Measurements from ENCODE around the gene PALB2.

PALB2 gene

DNA sequence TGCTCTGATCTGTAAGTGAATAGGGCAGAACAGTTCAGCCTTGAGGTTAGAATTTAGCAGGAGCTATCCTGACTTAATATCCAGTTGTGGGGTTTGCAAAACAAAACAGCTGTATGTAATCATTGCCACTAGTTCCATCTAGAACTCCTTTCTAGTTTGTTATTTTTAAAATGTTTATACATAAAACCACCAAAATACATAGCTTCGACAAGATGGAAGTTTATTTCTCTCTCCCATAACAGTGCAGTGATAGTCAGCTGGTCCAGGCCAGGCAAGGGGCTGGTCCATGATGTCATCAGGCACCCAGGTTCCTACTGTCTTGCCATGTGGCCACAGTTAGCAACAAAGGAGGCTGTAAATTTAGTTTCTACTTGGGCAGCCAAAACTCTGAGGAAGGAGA lies 27.1 kb upstream of the PALB2 start:
- no peak for DNase-seq (ENCODE audit: low spot score)
- no peak for TF ChIP-seq CTCF (IDR thresholded peaks at IDR 0.05; ENCODE audit: extremely low read depth, missing control alignments)

DNA sequence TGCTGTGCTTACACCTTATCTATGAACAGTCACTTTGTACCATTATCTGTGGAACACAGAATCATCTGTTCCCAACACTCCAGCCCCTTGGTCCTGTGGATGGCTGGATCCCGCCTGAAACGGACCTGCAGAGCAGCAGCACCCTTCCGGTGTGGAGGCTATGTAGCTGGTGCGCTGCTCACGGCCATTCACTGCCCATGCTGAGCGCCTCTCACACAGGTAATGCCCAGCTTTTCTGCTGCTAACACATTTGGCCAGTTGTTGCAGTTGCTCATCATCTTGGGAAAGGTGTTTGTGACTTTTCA lies 26.2 kb upstream of the PALB2 start:
- no peak for TF ChIP-seq CTCF (IDR thresholded peaks at IDR 0.05; ENCODE audit: extremely low read depth, missing control alignments)
- DNase-seq (ENCODE audit: low spot score) = no peak

GRCh38 chr16:23666571-23667354 lies 25.7 kb upstream of the PALB2 start:
- DNase-seq (ENCODE audit: low spot score) = no peak
- TF ChIP-seq CTCF (IDR thresholded peaks at IDR 0.05; ENCODE audit: extremely low read depth, missing control alignments) = no peak

- DNase-seq (ENCODE audit: low spot score) = no peak
- no peak for TF ChIP-seq CTCF (IDR thresholded peaks at IDR 0.05; ENCODE audit: extremely low read depth, missing control alignments)
Measured at GRCh38 chr16:23663918-23664317, 22.8 kb upstream of the PALB2 start.

GRCh38 chr16:23651943-23652468 lies 10.9 kb upstream of the PALB2 start:
- TF ChIP-seq CTCF (IDR thresholded peaks at IDR 0.05; ENCODE audit: extremely low read depth, missing control alignments) = no peak

GRCh38 chr16:23650674-23651416 lies 9.7 kb upstream of the PALB2 start:
- no peak for TF ChIP-seq CTCF (IDR thresholded peaks at IDR 0.05; ENCODE audit: extremely low read depth, missing control alignments)

More at GRCh38 chr16:23651943-23652468, 10.9 kb upstream of the PALB2 start:
- no peak for DNase-seq (ENCODE audit: low spot score)

GRCh38 chr16:23642246-23642774 lies 1.2 kb upstream of the PALB2 start:
- no peak for DNase-seq (ENCODE audit: low spot score)
- no peak for TF ChIP-seq CTCF (IDR thresholded peaks at IDR 0.05; ENCODE audit: extremely low read depth, missing control alignments)

More at GRCh38 chr16:23650674-23651416, 9.7 kb upstream of the PALB2 start:
- DNase-seq (ENCODE audit: low spot score) = no peak
